DMS53 (cell line): ENCODE results near the gene IL13.
"Not testable (repeated sequence)": the region's sequence is repeated elsewhere in the genome, so short reads cannot be mapped to it uniquely, and the experiment has no call there.

ENCODE experiments used
- DNase-seq: peaks from one replicate; lab custom pipeline; 2025; lab: John Stamatoyannopoulos, UW

IL13 gene

DNA sequence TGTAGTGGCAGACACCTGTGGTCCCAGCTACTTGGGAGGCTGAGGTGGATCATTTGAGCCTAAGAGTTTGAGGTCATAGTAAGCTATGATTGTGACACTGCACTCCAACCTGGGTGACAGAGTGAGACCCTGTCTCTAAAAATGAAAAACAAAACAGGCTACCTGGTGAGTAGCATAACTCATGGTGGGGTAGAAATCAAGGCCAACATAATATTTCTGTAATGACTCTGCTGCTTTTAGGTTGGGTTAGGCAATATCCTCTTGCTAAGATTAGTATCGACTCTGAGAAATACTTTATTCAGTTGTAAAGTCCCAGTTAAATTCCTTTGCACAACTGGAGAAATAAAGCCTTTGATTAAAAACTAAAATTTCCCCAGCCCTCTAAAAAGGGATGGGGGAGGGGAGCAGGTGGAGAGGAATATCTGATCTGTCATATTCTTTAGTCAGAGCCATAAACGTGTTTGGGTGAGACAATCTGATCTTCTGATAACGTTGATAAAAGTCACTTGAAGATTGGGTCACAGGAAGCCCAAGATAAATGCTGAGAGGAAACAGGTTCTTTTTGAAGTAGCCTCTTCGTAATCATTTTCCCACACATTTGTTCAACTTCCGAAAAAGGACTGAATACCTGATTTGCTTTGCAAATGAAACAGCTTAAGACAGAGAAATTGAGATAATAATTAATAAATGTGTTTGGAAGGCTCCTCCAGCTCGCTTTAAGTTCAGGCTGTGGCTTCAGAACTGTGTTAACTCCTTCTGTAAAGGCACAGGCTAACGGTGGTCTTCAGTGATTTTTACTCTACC is 30.8 kb downstream of the IL13 start:
- no peak for DNase-seq

DNA sequence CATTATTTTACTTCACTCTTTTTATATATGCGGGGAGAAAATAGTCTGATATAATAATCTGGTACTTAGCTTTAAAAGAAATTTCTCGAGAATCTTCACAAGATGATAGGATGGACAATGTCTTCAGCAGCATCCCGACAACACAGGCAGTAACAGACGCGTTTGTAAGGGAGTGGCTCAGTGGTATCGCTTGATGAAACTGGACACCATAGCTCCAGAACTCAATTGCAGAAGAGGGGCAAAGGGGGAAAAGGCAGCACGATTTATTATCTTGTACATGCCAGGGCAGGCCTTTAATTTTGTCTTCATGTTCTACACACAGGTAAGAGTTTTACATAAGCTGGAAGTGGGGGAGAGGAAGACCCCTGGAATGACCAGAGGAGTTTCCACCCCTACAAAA is 31.5 kb downstream of the IL13 start:
- DNase-seq: no peak

DNA sequence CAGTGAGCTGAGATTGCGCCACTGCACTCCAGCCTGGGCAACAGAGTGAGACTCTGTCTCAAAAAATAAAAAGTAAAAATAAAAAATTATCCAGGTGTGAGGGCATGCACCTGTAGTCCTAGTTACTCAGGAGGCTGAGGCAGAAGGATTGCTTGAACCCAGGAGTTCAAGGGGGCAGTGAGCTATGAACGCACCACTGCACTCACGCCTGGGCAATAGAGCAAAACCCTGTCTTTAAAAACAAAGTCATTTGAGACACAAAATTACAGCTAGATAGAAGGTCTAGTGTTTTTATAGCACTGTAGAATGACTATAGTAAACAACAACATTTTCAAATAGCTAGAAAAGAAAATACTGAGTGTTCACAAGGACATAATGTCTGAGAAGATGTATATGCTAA is 32.2 kb downstream of the IL13 start:
- DNase-seq: no peak

DNA sequence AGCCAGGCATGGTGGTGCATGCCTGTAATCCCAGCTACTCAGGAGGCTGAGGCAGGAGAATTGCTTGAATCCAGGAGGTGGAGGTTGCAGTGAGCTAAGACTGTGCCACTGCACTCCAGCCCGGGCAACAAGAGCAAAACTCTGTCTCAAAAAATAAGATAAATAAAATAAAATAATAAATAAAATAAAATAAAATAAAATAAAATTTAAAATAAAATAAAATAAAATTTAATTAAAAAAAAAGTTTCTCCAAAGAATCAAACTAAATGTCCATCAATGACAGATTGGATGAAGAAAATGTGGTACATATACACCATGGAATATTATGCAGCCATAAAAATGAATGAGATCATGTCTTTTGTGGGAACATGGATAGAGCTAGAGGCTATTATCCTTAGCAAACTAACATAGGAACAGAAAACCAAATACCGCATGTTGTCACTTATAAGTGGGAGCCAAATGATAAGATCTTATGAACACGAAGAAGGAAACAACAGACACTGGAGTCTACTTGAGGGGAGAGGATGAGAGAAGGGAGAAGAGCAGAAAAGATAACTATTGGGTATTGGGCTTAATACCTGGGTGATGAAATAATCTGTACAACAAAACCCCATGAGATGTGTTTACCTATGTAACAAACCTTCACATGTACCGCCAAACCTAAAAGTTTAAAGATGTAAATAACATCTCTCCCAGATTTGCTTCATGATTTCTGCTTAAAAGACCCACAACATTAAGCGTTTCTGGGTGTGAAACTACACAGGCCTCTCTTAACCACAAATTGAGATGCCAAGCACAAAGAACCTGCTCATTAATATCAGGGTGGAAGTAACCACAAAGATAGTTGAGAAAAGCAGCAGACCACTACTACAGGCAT is 34.0 kb downstream of the IL13 start:
- DNase-seq: not testable (repeated sequence)

DNA sequence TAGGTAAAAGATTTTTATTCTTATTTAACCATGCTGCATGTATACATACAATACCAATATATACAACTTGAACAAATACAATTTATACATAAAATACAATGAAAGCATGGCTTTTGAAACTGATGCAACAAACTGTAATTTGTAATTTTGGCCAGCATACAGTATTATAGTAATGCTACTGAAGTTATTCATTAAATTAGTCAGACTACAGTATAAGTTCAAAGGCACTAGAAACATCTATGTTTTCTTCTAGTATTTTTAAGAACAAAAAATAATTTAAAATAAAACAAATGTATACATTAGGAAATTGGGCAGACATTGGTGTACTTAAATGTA is 34.6 kb downstream of the IL13 start:
- DNase-seq: no peak

DNA sequence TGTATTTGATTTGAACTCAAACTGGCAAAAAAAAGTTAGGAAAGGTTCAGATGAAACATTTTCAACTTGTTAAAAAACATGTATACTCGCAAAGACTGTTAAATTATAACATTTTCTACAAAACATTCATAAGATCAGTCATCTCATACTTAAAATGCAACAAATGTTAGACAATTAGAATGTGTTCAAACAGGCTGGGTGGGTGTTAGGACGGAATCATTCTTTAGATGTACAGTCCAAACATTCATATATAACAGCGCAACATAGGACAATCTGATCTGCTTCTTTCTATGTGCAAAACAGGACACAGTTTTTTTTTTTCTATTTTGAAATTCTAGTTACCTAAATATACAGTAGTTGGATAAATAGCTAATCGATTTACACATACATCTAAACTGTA is 38.0 kb downstream of the IL13 start:
- no peak for DNase-seq

DNA sequence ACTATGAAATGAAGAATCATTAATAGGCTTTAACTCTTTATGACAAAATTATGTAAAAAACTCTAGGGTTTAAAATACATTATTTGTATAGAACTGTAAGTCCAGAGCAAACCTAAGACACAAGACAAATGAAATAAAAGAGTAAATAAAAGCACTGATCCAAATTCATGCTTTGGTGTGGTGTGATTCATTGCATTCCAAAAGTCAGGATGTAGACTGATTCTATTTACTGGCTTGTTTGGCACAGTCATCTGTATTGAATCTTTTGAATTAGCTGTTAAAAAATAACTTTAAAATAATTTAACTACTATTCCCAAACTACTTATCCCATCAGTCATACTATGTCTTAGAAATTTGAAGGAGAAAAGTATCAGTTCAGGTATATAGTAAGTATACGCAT is 46.9 kb downstream of the IL13 start:
- DNase-seq: no peak

DNA sequence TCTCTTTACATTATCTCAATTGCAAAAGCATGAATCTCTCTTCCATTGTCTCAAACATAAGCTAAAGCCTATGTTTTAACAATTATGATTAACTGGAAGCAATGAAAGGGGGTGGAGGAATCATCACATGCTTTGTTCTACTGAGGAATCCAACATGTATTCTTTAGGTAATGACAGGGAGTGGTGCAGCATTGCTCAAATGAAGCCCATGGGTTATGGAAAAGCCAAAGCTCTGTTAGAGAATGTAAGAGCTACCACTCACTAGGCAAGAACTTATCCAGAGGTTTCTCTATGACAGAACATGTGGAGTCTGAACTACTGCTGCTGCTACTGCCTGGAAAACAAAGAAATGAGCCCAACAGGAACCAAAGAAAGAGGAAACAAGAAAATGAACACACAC is 50.7 kb downstream of the IL13 start:
- DNase-seq: no peak
